ENCODE data around the gene CRYBA4.

The CRYBA4 gene

DNA sequence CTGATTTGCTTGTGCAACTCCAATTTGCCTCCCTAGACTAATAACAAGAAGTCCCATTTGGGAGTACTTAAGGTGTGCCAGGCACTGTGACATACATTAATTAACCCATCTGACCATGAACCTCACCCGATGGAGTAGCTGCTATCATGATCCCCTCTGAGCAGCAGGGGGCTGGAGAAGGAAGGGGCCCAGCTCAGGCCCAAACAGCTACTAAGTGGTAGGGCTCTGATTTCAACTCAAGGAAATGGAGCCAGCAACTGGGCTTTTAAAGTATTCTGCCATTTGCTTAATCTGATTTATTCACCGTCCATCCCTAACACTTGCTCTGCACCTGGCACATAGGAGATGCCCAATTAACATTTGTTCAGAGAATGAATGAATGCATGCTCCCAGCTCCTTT, 5.1 kb upstream of the CRYBA4 start:
- H3K27ac ChIP-seq: no peak overlapping the region
- TF ChIP-seq, protein P1, sequence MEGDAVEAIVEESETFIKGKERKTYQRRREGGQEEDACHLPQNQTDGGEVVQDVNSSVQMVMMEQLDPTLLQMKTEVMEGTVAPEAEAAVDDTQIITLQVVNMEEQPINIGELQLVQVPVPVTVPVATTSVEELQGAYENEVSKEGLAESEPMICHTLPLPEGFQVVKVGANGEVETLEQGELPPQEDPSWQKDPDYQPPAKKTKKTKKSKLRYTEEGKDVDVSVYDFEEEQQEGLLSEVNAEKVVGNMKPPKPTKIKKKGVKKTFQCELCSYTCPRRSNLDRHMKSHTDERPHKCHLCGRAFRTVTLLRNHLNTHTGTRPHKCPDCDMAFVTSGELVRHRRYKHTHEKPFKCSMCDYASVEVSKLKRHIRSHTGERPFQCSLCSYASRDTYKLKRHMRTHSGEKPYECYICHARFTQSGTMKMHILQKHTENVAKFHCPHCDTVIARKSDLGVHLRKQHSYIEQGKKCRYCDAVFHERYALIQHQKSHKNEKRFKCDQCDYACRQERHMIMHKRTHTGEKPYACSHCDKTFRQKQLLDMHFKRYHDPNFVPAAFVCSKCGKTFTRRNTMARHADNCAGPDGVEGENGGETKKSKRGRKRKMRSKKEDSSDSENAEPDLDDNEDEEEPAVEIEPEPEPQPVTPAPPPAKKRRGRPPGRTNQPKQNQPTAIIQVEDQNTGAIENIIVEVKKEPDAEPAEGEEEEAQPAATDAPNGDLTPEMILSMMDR (IDR thresholded peaks at IDR 0.05): no peak
- no peak for TF ChIP-seq ZFX (IDR thresholded peaks at IDR 0.05; ENCODE audit: borderline replicate concordance)

DNA sequence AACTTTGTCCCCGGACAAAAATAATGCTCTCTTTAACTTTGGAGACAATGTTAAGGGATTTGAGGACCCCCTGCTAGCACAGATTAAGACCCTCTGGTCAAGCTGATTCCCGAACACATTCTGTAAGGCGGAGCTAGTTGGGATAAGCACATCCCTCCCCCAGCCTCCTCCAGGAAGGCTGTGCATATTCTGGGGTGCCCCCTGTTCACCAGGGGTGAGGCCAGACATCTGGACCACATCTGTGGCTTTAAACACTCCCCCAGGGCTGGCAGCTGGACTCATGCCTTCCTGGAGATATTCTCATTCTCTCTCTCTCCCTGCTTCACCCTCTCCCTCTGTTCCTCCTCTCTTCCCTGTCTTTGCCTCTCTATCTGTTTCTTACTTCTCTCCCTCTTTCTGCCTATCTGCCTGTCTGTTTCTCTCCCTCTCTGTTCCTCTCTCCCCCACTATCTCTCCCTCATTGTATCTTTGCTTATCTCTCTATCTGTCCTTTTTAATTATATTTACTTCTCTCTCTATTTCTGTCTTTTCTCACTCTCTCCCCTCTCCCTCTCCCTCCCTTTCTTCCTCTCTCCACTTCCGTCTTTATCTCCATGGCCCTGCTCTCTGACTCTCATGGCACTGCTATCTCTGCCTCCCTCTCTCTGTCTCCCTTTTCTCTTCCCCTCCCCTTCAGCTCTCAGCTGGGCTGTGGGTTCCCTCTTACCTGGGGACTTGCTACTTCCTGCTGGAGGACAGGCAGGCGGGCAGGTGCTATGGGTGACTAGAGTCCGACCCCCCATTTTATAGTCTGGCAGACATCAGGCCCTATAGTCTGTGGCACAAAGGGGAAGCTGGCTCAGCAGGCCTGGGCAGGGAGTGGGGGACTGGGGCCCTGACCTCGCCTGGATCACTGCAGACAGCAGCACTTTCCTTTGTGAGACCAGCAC, 4.2 kb upstream of the CRYBA4 start, which contains the start of gene CRYBB1:
TSS of gene CRYBB1 (minus strand) at position 757 of the 929 bp plus-strand sequence. CDS start 1,708 bp downstream, outside the sequence.
- no peak within 1 kb of the TSS for H3K27ac ChIP-seq
- TF ChIP-seq, protein P1 (IDR thresholded peaks at IDR 0.05): no peak
- TF ChIP-seq ZFX (IDR thresholded peaks at IDR 0.05; ENCODE audit: borderline replicate concordance): no peak

GRCh38 chr22:26618455-26618854, 3.3 kb upstream of the CRYBA4 start:
- no peak overlapping the region for H3K27ac ChIP-seq
- no peak for TF ChIP-seq ZFX (IDR thresholded peaks at IDR 0.05; ENCODE audit: borderline replicate concordance)
- TF ChIP-seq, protein P1 (IDR thresholded peaks at IDR 0.05): no peak

DNA sequence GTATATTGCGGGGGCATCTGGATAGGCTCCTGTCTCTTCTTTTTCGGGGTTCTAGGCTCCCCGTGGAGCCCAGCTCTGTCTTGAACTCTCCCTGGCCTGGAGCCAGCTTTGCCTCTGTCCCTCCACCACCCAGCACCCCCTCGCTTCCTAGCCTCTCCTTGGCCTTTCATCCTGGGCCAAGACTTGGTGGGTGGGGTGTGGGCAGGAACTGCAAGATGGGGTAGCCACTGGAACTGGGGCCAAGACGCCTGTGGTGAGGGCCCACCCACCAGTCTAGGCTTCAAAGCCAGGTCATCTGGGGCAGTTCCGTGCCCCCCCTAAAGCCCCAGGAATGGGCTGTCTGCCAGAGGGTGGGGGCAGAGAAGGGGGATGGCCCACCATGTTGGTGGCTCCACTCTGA, 2.3 kb upstream of the CRYBA4 start:
- TF ChIP-seq, protein P1 (IDR thresholded peaks at IDR 0.05): no peak
- TF ChIP-seq ZFX (IDR thresholded peaks at IDR 0.05; ENCODE audit: borderline replicate concordance): no peak

DNA sequence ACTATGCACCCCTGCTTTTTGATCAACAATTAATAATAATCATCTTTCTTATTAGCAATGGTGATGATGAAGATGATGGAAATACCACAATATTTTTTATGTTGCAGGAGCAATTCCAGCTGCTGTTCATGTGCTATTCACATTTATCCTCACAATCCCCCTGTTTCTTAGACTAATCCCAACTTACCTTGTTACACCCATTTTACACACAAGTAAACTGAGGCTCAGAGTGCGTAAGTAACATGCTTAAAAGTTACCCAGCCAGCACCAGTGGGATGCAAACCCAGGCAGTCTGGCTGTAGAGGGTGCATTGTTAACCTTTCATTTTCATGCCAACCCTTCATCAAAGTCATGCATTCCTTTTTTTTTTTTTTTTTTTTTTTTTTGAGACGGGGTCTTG, 1.6 kb upstream of the CRYBA4 start:
- TF ChIP-seq ZFX (IDR thresholded peaks at IDR 0.05; ENCODE audit: borderline replicate concordance): no peak
- TF ChIP-seq, protein P1 (IDR thresholded peaks at IDR 0.05): no peak
- H3K27ac ChIP-seq: no peak overlapping the region

More for the DNA sequence above, 2.3 kb upstream of the CRYBA4 start:
- no peak overlapping the region for H3K27ac ChIP-seq

DNA sequence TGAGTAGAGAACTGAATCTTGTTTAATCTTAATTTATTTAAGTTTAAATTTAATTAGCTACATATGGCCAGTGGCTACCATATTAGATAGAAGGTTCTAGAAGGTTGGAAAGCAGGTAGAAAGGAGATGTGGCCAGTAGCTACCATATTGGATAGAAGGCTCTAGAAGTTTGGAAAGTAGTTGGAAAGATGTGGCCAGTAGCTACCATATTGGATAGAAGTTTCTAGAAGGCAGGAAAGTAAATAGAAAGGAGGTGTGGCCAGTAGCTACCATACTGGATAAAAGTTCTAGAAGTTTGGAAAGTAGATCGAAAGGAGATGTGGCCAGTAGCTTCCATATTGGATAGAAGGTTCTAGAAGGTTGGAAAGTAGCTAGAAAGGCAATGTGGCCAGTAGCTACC, 2.2 kb downstream of the CRYBA4 start:
- TF ChIP-seq, protein P1 (IDR thresholded peaks at IDR 0.05): no peak
- no peak for TF ChIP-seq ZFX (IDR thresholded peaks at IDR 0.05; ENCODE audit: borderline replicate concordance)
- H3K27ac ChIP-seq: no peak overlapping the region

DNA sequence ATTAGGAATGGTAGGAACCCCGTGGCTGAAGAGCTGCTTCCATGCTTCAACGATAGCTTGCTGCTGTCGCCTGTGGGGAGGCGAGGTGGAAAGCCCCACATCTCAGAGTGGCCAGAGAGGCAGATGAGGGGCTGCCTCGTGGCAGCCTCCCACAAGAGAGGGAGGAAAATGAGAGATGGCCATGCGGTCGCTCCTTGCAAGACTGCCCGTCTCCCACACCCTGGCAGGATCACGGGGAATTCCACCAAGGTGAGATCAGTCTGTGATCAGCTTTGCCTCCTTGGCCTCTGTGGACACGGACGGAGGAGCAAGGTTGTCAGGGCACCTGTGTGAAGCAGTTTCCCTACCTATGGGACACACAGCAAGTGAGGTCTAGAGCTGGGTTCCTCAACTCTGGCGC, 3.0 kb downstream of the CRYBA4 start:
- TF ChIP-seq, protein P1 (IDR thresholded peaks at IDR 0.05): no peak
- no peak for TF ChIP-seq ZFX (IDR thresholded peaks at IDR 0.05; ENCODE audit: borderline replicate concordance)
- no peak overlapping the region for H3K27ac ChIP-seq
